Stimulated activated CD4-positive, alpha-beta T cell treated with anti-CD3 and anti-CD28 coated beads, Interleukin-4, amount 100 ng/mL, for 24 hours (primary cell): ENCODE results near the gene CCDC110.

Source experiments
- DNase-seq: peaks from one replicate; pipeline ENCODE4 v3.0.0-alpha.2; 2020

Gene CCDC110

GRCh38 chr4:185412412-185412811 lies 59.1 kb downstream of the CCDC110 start:
- no peak for DNase-seq

- DNase-seq: no peak
Measured at GRCh38 chr4:185411849-185412248, 59.7 kb downstream of the CCDC110 start.

GRCh38 chr4:185408432-185408831 lies 63.1 kb downstream of the CCDC110 start:
- DNase-seq: no peak

GRCh38 chr4:185405296-185405999 lies 66.1 kb downstream of the CCDC110 start:
- no peak for DNase-seq

- DNase-seq: no peak
Measured at GRCh38 chr4:185404031-185404430, 67.5 kb downstream of the CCDC110 start.

GRCh38 chr4:185399466-185399865 lies 72.1 kb downstream of the CCDC110 start:
- no peak for DNase-seq

- no peak for DNase-seq
Measured at GRCh38 chr4:185398618-185399017, 72.9 kb downstream of the CCDC110 start.

GRCh38 chr4:185396724-185397385 lies 74.7 kb downstream of the CCDC110 start, which contains the start of gene ANKRD37:
TSS of gene ANKRD37 (plus strand) at chr4:185396841. CDS start at chr4:185396924, 83 bp downstream.
- DNase-seq: no peak

GRCh38 chr4:185395956-185396723 lies 75.4 kb downstream of the CCDC110 start:
- DNase-seq: peak; percentile 96

- DNase-seq: no peak
Measured at GRCh38 chr4:185395238-185395955, 76.1 kb downstream of the CCDC110 start, which contains the start of gene LRP2BP. TSS of gene LRP2BP (minus strand) at chr4:185395924. CDS start at chr4:185378186, 17,738 bp downstream.
